Mammary epithelial cell (primary cell): Measurements from ENCODE around the gene RIPOR3.

ENCODE experiments used
- CTCF ChIP-seq, 2 donors: IDR thresholded peaks in 1 of 2; conservative IDR thresholded peaks in 1 of 2; 2 replicates each; pipeline ENCODE4 v1.5.1; 2011 to 2012; ENCODE audit warnings: inconsistent platforms in 2 of 2, low read length in 2 of 2, mild to moderate bottlenecking in 2 of 2, control low read depth in 1 of 2, low read depth in 1 of 2; ENCODE audit not compliant: insufficient read depth in 1 of 2; ENCODE audit errors: extremely low read depth in 1 of 2
- EZH2 ChIP-seq: IDR thresholded peaks from 2 replicates; pipeline ENCODE4 v1.6.1; 2012; ENCODE audit warnings: low read length, inconsistent platforms, borderline replicate concordance

GRCh38 chr20:50730765-50731054 lies 39.4 kb upstream of the RIPOR3 start:
- TF ChIP-seq EZH2 (no peak), CTCF (conservative IDR thresholded peaks at IDR 0.05 in 1 of 2, IDR thresholded peaks at IDR 0.05 in 1 of 2; ENCODE audit: extremely low read depth in 1 of 2, insufficient read depth in 1 of 2, low read depth in 1 of 2, low read length in 2 of 2) (no peak)
